C4-2B (cell line): ENCODE data around the gene YWHAE.

ENCODE experiments used
- ZFX ChIP-seq: fragments of 450-650 bp; IDR thresholded peaks from 2 replicates; pipeline ENCODE4 v1.6.1; 2017
- TF ChIP-seq, protein P1 (sequence below): fragments of 450-650 bp; conservative IDR thresholded peaks from 2 replicates; pipeline ENCODE4 v1.5.1; 2017; ENCODE audit warnings: mild to moderate bottlenecking

DNA sequence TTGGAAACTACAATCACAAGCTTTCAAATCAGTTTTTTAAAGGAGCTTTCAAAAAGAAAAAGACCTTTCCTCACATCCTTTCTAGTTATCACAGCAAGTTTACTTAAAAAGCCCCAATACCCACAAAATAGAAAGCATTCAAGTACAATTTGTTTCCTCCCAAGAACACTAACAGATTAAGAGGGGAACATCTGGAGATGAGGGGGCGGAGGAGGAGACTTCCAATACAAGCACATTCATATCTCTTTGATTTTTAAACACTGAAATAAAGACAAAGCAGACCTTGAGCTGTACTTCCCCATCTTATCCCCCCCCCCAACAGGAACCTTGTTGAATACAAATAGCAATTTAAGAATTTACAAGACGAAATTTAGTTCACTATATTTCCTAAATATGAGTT lies 2.0 kb downstream of the YWHAE start:
- TF ChIP-seq, protein P1, sequence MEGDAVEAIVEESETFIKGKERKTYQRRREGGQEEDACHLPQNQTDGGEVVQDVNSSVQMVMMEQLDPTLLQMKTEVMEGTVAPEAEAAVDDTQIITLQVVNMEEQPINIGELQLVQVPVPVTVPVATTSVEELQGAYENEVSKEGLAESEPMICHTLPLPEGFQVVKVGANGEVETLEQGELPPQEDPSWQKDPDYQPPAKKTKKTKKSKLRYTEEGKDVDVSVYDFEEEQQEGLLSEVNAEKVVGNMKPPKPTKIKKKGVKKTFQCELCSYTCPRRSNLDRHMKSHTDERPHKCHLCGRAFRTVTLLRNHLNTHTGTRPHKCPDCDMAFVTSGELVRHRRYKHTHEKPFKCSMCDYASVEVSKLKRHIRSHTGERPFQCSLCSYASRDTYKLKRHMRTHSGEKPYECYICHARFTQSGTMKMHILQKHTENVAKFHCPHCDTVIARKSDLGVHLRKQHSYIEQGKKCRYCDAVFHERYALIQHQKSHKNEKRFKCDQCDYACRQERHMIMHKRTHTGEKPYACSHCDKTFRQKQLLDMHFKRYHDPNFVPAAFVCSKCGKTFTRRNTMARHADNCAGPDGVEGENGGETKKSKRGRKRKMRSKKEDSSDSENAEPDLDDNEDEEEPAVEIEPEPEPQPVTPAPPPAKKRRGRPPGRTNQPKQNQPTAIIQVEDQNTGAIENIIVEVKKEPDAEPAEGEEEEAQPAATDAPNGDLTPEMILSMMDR, result no peak
- no peak for TF ChIP-seq ZFX
